K562 (cell line): ENCODE data around the gene SHH. TPM values are rescaled to one million over a fixed set of nuclear protein-coding genes. Genes with fewer than 3 reads are reported as not detected.

ENCODE experiments used
- ARHGAP35 ChIP-seq: fragments of 450-650 bp; IDR thresholded peaks from 2 replicates; pipeline ENCODE4 v1.6.1; 2018; ENCODE audit not compliant: partially characterized antibody
- ATF7 ChIP-seq: fragments of 450-650 bp; IDR thresholded peaks from 2 replicates; pipeline ENCODE4 v1.7.1; 2014; ENCODE audit warnings: mild to moderate bottlenecking, moderate library complexity
- CHD4 ChIP-seq: fragments of 200-600 bp; sonication (generic); IDR thresholded peaks from 3 replicates; pipeline ENCODE4 v1.6.1; 2012; ENCODE audit warnings: low read depth, mild to moderate bottlenecking, mixed read lengths, low read length, inconsistent platforms; ENCODE audit not compliant: insufficient read depth, insufficient replicate concordance, poor library complexity, severe bottlenecking
- CLOCK ChIP-seq: fragments of 250-450 bp; sonication (Bioruptor Pico); IDR thresholded peaks from 2 replicates; pipeline ENCODE4 v1.4.0; 2020; ENCODE audit warnings: mild to moderate bottlenecking, moderate library complexity, borderline replicate concordance
- CREBBP ChIP-seq: IDR thresholded peaks from one replicate; pipeline ENCODE4 v1.6.1; 2012; ENCODE audit warnings: low read depth, mild to moderate bottlenecking, control low read depth, inconsistent platforms, low read length
- CXXC5 ChIP-seq: fragments of 250-450 bp; sonication (Bioruptor Pico); IDR thresholded peaks from 2 replicates; pipeline ENCODE4 v1.8.0; 2022; ENCODE audit warnings: inconsistent platforms, mild to moderate bottlenecking, moderate library complexity
- FIP1L1 ChIP-seq: fragments of 200-400 bp; formaldehyde crosslinking; IDR thresholded peaks from 2 replicates; pipeline ENCODE4 v1.6.1; 2018; ENCODE audit warnings: mild to moderate bottlenecking, low read depth, low read length; ENCODE audit not compliant: poor library complexity, severe bottlenecking
- FOXK2 ChIP-seq, 2 experiments: fragments of 450-650 bp; IDR thresholded peaks in 1 of 2; conservative IDR thresholded peaks in 1 of 2; 2 replicates each; pipeline ENCODE4 v1.6.1; 2016; ENCODE audit warnings: low read depth in 2 of 2, mild to moderate bottlenecking in 1 of 2
- FUS ChIP-seq: fragments of 200-400 bp; formaldehyde crosslinking; optimal IDR thresholded peaks from 2 replicates; pipeline ENCODE3; 2017; ENCODE audit warnings: low read depth, low read length
- HES1 ChIP-seq: fragments of 450-650 bp; IDR thresholded peaks from 2 replicates; pipeline ENCODE4 v1.6.1; 2016; ENCODE audit warnings: low read depth, mild to moderate bottlenecking, moderate library complexity
- NRF1 ChIP-seq, 2 experiments: fragments of 450-650 bp; IDR thresholded peaks in 1 of 2; conservative IDR thresholded peaks in 1 of 2; 2 replicates each; pipeline ENCODE4 v1.6.1; 2014; ENCODE audit warnings: mild to moderate bottlenecking in 2 of 2
- PRDM10 ChIP-seq: fragments of 450-650 bp; IDR thresholded peaks from 2 replicates; pipeline ENCODE4 v1.6.1; 2018; ENCODE audit not compliant: partially characterized antibody
- TCF7L2 ChIP-seq: fragments of 150-350 bp; IDR thresholded peaks from 2 replicates; pipeline ENCODE4 v1.6.1; 2016; ENCODE audit warnings: low read depth, mild to moderate bottlenecking, low read length, moderate library complexity
- TRIM24 ChIP-seq, 2 experiments: fragments of 450-650 bp; IDR thresholded peaks; 2 replicates each; pipeline ENCODE4 v1.6.1; 2016
- XRCC3 ChIP-seq: fragments of 450-650 bp; IDR thresholded peaks from 2 replicates; pipeline ENCODE4 v1.6.1; 2017; ENCODE audit warnings: mild to moderate bottlenecking, moderate library complexity
- ZNF140 ChIP-seq: fragments of 250-450 bp; sonication (Bioruptor Pico); IDR thresholded peaks from 2 replicates; pipeline ENCODE4 v1.8.0; 2021; ENCODE audit warnings: moderate library complexity, mild to moderate bottlenecking, inconsistent platforms
- ZNF3 ChIP-seq: fragments of 250-450 bp; sonication (Bioruptor Pico); IDR thresholded peaks from 2 replicates; pipeline ENCODE4 v1.5.0; 2021; ENCODE audit warnings: mild to moderate bottlenecking, moderate library complexity
- polyA plus RNA-seq, 8 experiments: library from polyadenylated mRNA; depleted of rRNA in 4 of 8; stranded (reverse) in 5 of 8; unstranded in 3 of 8; fragments of >200 nt; fragmentation: Nextera tagmentation in 2 of 8; fragmentation: Illumina TruSeq in 1 of 8; extraction: Ambion mirVana in 2 of 8; extraction: Trizol in 1 of 8; gene quantifications; 2 replicates each; pipeline versions ENCODE4 v1.2.1 to v1.2.3, GENCODE V29; 2011 to 2014; ENCODE audit warnings: inconsistent platforms in 1 of 8, missing spikeins in 1 of 8
- total RNA-seq, 7 experiments: library from RNA; depleted of rRNA in 6 of 7; stranded (reverse); fragments of >200 nt in 6 of 7; fragmentation: Illumina TruSeq in 2 of 7; extraction: Trizol in 2 of 7; gene quantifications; 2 replicates each; pipeline versions ENCODE4 v1.2.1 to v1.2.3, GENCODE V29; 2011 to 2021; ENCODE audit warnings: low replicate concordance in 1 of 7
- TF ChIP-seq, protein P1 (sequence below), 3 experiments: fragments of 200-800 bp in 1 of 3; sonication (Bioruptor generic) in 1 of 3; sonication (generic) in 1 of 3; formaldehyde crosslinking in 1 of 3; IDR thresholded peaks; 2 replicates each; pipeline versions ENCODE4 v1.6.1 to v1.8.0; 2016 to 2022; ENCODE audit warnings: mild to moderate bottlenecking in 2 of 3, missing compliant biosample characterization in 2 of 3, missing genetic modification characterization in 2 of 3, missing genetic modification reagents in 1 of 3

SHH gene
- total and polyA plus RNA-seq, 9 of the 15 experiments (the other 6 are each of a cell fraction or from before 2014, with no cell fraction given) = 0.09 TPM; not detected in 8

- TF ChIP-seq CLOCK (no peak), ATF7 (no peak), NRF1 (conservative IDR thresholded peaks at IDR 0.05 in 1 of 2, IDR thresholded peaks at IDR 0.05 in 1 of 2) (peak; percentile 65 to 67), TRIM24 (IDR thresholded peaks at IDR 0.05) (no peak), HES1 (no peak), PRDM10 (no peak), XRCC3 (no peak), FOXK2 (conservative IDR thresholded peaks at IDR 0.05 in 1 of 2, IDR thresholded peaks at IDR 0.05 in 1 of 2; ENCODE audit: low read depth in 2 of 2) (no peak), ZNF140 (CRISPR knock-in tag) (no peak), FIP1L1 (peak; percentile 29), FUS (no peak), CHD4 (no peak), ZNF3 (CRISPR knock-in tag) (no peak), ARHGAP35 (no peak), CXXC5 (peak; percentile 34; the same call in 1 of the 2 replicates), TCF7L2 (no peak), CREBBP (no peak)
- TF ChIP-seq, protein P1, sequence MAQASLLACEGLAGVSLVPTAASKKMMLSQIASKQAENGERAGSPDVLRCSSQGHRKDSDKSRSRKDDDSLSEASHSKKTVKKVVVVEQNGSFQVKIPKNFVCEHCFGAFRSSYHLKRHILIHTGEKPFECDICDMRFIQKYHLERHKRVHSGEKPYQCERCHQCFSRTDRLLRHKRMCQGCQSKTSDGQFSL (CRISPR knock-in tag; IDR thresholded peaks at IDR 0.05) = no peak
- TF ChIP-seq, protein P1 (tag; IDR thresholded peaks at IDR 0.05) = no peak
Observed at GRCh38 chr7:155804897-155805825, 7.1 kb downstream of the SHH start (continued).
